Stomach (tissue), 9 donors: ENCODE data around the gene FADS3. TPM values are rescaled to one million over a fixed set of nuclear protein-coding genes. Genes with fewer than 3 reads are reported as not detected.

ENCODE experiments used
- DNase-seq, 2 donors: peaks; one replicate each; pipeline versions ENCODE4 v3.0.0 to v3.0.0-alpha.2; 2013 to 2019
- H3K27ac ChIP-seq, 5 donors: fragments of 200-600 bp in 4 of 5; sonication (generic) in 4 of 5; one replicate each; pipeline ENCODE4 v1.5.1; 2013 to 2019; ENCODE audit warnings: mild to moderate bottlenecking in 1 of 5, moderate library complexity in 1 of 5
- H3K27me3 ChIP-seq, 3 donors: fragments of 200-600 bp; sonication (generic); one replicate each; pipeline ENCODE4 v1.5.1; 2017 to 2019; ENCODE audit warnings: mixed run types in 1 of 3
- H3K36me3 ChIP-seq, 4 donors: fragments of 200-600 bp; sonication (generic); 1 replicate in 3 of 4; 2 replicates in 1 of 4; pipeline ENCODE4 v1.5.1; 2016 to 2019
- H3K4me1 ChIP-seq, 4 donors: fragments of 200-600 bp; sonication (generic); one replicate each; pipeline ENCODE4 v1.5.1; 2016 to 2019
- H3K4me3 ChIP-seq, 4 donors: fragments of 200-600 bp; sonication (generic) in 3 of 4; one replicate each; pipeline ENCODE4 v1.5.1; 2016 to 2019; ENCODE audit warnings: mild to moderate bottlenecking in 1 of 4
- H3K9me3 ChIP-seq, 4 donors: fragments of 200-600 bp; sonication (generic); one replicate each; pipeline ENCODE4 v1.5.1; 2016 to 2019
- EP300 ChIP-seq: sonication (generic); formaldehyde crosslinking; IDR thresholded peaks from one replicate; pipeline ENCODE4 v1.6.1; 2017; ENCODE audit warnings: antibody characterized with exemption
- POLR2A ChIP-seq, 4 donors: fragments of 450-650 bp; IDR thresholded peaks; one replicate each; pipeline ENCODE4 v1.6.1; 2016; ENCODE audit warnings: antibody characterized with exemption in 4 of 4, control low read depth in 2 of 4, mild to moderate bottlenecking in 1 of 4, moderate library complexity in 1 of 4
- POLR2AphosphoS5 ChIP-seq, 3 donors: sonication (generic); formaldehyde crosslinking; IDR thresholded peaks; one replicate each; pipeline ENCODE4 v1.6.1; 2016; ENCODE audit warnings: antibody characterized with exemption in 3 of 3
- WGBS, 5 donors: extraction: QIAGEN DNeasy Blood & Tissue Kit in 3 of 5; methylation state at CpG; one replicate each; pipeline versions ENCODE4 v1.1.5 to v1.1.7; 2013 to 2018; 5-methylcytosine and 5-hydroxymethylcytosine counted together
- intact Hi-C: fragments of 100-400 bp; cut with DNase I; formaldehyde crosslinking; loops from one replicate; pipeline ENCODE4 v1.15.1; 2023; ENCODE audit warnings: low total_unique reads
- polyA plus RNA-seq, 3 donors: library from polyadenylated mRNA; stranded (reverse); fragments of 200-250 nt; gene quantifications; one replicate each; pipeline ENCODE4 v1.2.3, GENCODE V29; 2013
- total RNA-seq, 5 donors: library from RNA; depleted of rRNA; stranded (reverse); fragments of >200 nt; gene quantifications; one replicate each; pipeline versions ENCODE4 v1.1.0 to v1.2.3, GENCODE V29; 2014 to 2016
- TF ChIP-seq, protein P1 (sequence below), 7 experiments: fragments of 450-650 bp in 4 of 7; fragments of 200-600 bp in 3 of 7; sonication (generic) in 3 of 7; IDR thresholded peaks; one replicate each; pipeline ENCODE4 v1.5.1; 2016 to 2019; ENCODE audit warnings: antibody characterized with exemption in 7 of 7, control low read depth in 2 of 7, mild to moderate bottlenecking in 1 of 7
- donor health status: healthy with polysubstance abuse.
- donor health status: Bipolar disorder and iron deficiency.
- donor health status: healthy.

The FADS3 gene
- total and polyA plus RNA-seq, 8 donors = 2.6 to 140 (median 17.5) TPM

DNA sequence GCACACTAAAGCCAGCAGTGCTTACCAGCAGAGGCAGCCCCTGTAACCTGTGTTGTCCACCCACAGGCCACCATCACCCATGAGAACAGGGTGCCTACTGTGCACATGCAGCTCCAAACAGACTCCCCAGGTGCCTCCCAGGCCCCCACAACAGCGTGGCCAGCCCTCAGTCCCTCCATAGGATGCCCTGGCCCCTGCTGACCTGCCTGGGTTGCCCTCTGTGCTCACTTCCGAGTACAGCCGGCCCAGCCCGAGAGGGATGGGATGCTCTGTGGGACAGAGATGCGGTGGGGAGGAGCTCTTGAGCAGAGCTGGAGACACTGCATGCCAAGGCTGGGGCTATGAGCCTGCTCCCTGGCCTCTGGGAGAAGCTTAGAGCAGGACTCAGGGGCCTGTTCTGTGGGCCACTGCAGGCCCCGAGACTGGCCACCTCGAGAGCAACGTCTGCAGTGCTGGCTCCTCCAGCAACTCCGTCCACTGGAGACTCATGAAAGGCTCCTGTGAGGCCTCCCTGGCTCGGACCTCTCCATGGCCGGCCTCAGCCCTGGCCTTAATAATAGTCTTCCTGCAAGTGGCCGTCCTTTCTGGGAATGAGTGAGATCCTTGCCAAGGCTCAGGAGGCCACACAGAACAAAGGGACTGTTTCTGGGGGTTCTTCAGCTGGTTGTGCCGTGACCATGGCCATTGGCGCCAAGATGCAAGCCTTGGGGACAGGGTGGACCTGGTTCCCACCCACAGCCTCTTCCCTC, 36.2 kb downstream of the FADS3 start:
- Histone ChIP-seq H3K27ac (no peak overlapping the region), H3K9me3 (no peaks in the 10 kb centered on the region), H3K4me3 (no peak overlapping the region), H3K27me3 (no peaks in the 10 kb centered on the region), H3K4me1 (peaks cover 0 to 3% (median 1%) of the 10 kb centered on the region in 4 donors), H3K36me3 (peaks cover 0 to 71% (median 17%) of the 10 kb centered on the region in 4 donors)
- intact Hi-C loops = no loop called here
- DNase-seq = no peak
- 79 to 94% (median 91%) methylated on average over 12 to 14 of the region's 14 CpGs for WGBS, 5 donors
- TF ChIP-seq EP300 = no peak
- TF ChIP-seq POLR2AphosphoS5 (IDR thresholded peaks at IDR 0.05) = no peak
- TF ChIP-seq, protein P1, sequence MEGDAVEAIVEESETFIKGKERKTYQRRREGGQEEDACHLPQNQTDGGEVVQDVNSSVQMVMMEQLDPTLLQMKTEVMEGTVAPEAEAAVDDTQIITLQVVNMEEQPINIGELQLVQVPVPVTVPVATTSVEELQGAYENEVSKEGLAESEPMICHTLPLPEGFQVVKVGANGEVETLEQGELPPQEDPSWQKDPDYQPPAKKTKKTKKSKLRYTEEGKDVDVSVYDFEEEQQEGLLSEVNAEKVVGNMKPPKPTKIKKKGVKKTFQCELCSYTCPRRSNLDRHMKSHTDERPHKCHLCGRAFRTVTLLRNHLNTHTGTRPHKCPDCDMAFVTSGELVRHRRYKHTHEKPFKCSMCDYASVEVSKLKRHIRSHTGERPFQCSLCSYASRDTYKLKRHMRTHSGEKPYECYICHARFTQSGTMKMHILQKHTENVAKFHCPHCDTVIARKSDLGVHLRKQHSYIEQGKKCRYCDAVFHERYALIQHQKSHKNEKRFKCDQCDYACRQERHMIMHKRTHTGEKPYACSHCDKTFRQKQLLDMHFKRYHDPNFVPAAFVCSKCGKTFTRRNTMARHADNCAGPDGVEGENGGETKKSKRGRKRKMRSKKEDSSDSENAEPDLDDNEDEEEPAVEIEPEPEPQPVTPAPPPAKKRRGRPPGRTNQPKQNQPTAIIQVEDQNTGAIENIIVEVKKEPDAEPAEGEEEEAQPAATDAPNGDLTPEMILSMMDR (IDR thresholded peaks at IDR 0.05) = no peak
- TF ChIP-seq POLR2A (IDR thresholded peaks at IDR 0.05) = no peak

DNA sequence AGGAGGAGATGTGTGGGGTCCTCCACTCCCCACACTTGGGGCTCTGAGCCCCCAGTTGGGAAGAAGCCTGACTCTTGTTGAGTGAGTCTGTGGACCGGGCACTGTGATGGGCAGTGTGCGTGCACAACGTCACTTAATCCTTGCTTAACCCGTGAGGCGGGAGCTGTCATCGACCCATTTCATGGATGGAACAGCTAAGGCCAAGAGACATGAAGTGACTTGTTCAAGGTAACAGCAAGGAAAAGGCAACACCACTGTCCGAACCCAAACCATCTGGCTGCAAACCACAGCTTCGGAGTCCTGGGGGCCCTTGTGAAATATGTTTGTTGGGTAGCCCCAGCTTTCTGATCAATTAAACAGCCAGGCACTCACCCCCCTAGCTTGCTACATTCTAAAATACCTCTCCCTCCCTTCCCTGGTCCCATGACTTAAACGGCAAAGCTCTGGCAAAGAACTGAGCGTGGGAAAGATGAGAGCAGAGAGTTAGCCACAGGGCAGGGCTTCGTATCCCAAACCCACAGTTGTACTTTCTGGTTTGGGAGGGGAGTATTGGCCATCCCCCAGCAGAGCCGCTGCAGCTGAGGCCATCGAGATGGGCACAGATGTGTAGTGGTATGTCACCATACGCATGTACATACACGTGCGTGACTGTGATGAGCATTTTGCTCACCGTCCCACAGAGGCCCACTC, 37.0 kb downstream of the FADS3 start:
- Histone ChIP-seq H3K4me3 (no peak overlapping the region), H3K27ac (no peak overlapping the region), H3K27me3 (no peaks in the 10 kb centered on the region), H3K36me3 (peaks cover 0 to 71% (median 17%) of the 10 kb centered on the region in 4 donors), H3K9me3 (no peaks in the 10 kb centered on the region), H3K4me1 (no peaks in the 10 kb centered on the region)
- no peak for DNase-seq
- intact Hi-C loops = no loop called here
- no peak for TF ChIP-seq POLR2A (IDR thresholded peaks at IDR 0.05)
- TF ChIP-seq EP300 = no peak
- no peak for TF ChIP-seq POLR2AphosphoS5 (IDR thresholded peaks at IDR 0.05)
- TF ChIP-seq, protein P1 (IDR thresholded peaks at IDR 0.05) = no peak
- WGBS, 5 donors = 89 to 94% (median 93%) methylated on average over 12 to 17 of the region's 17 CpGs

DNA sequence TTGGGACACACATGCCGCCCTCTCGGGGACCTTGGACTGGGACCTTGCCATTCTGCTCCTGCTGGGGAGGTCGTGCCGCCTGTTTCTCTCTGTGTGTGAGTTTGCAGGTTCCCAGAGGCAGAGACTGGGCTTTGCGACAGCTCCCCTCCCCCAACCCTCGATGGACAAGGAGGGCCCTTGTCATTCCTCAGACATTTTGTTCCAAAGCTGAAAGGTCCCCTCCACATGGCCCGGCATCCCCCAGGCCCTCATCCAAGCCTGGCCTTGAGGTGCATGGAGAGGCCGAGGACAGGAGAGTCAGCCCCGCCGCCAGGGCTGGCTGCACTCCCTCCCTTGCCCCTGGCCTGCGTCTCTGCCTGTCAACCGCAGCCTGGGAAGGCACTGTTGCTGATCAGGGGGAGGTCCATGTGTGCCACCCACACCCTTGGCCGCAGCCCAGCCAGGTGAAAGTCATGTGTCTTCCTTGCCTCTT, 37.6 kb downstream of the FADS3 start:
- H3K27me3 ChIP-seq = no peaks in the 10 kb centered on the region
- 69 to 87% (median 80%) methylated on average over 10 to 13 of the region's 13 CpGs for WGBS, 5 donors
- H3K4me3 ChIP-seq = no peak overlapping the region
- no peak overlapping the region for H3K27ac ChIP-seq
- TF ChIP-seq, protein P1 (IDR thresholded peaks at IDR 0.05) = no peak
- TF ChIP-seq EP300 (no peak), POLR2A (IDR thresholded peaks at IDR 0.05) (no peak)
- no peak for DNase-seq
- intact Hi-C loops = no loop called here
- no peaks in the 10 kb centered on the region for H3K4me1 ChIP-seq
- peaks cover 0 to 72% (median 19%) of the 10 kb centered on the region in 4 donors for H3K36me3 ChIP-seq
- no peaks in the 10 kb centered on the region for H3K9me3 ChIP-seq

GRCh38 chr11:61851900-61852295, 39.4 kb downstream of the FADS3 start:
- Histone ChIP-seq H3K27me3 (no peaks in the 10 kb centered on the region), H3K4me3 (no peak overlapping the region), H3K4me1 (no peaks in the 10 kb centered on the region), H3K9me3 (no peaks in the 10 kb centered on the region), H3K27ac (no peak overlapping the region), H3K36me3 (peaks cover 0 to 79% (median 20%) of the 10 kb centered on the region in 4 donors)
- 87 to 91% (median 89%) methylated on average over 6 of the region's 6 CpGs for WGBS, 5 donors
- TF ChIP-seq POLR2AphosphoS5 (IDR thresholded peaks at IDR 0.05) (no peak), POLR2A (IDR thresholded peaks at IDR 0.05) (no peak), EP300 (no peak)
- TF ChIP-seq, protein P1 (IDR thresholded peaks at IDR 0.05) = no peak
- no peak for DNase-seq
- intact Hi-C loops = no loop called here
